HepG2 (cell line): ENCODE measurements around the gene EIF6. TPM values are rescaled to one million over a fixed set of nuclear protein-coding genes. Genes with fewer than 3 reads are reported as not detected.

Experiments
- BRCA1 ChIP-seq: sonication (generic); formaldehyde crosslinking; IDR thresholded peaks from 2 replicates; pipeline ENCODE4 v1.4.0; 2020; ENCODE audit warnings: missing genetic modification reagents
- E2F5 ChIP-seq: sonication (generic); formaldehyde crosslinking; conservative IDR thresholded peaks from 2 replicates; pipeline ENCODE4 v1.4.0; 2020; ENCODE audit warnings: missing genetic modification reagents
- ETV5 ChIP-seq: IDR thresholded peaks from 2 replicates; pipeline ENCODE4 v1.6.1; 2018; ENCODE audit warnings: missing biosample characterization, missing genetic modification reagents, inconsistent platforms, borderline replicate concordance
- GMEB2 ChIP-seq: IDR thresholded peaks from 2 replicates; pipeline ENCODE4 v1.6.1; 2016; ENCODE audit warnings: missing biosample characterization, missing genetic modification reagents, low read depth
- LCORL ChIP-seq, 2 experiments: fragments of 450-650 bp in 1 of 2; sonication (generic) in 1 of 2; formaldehyde crosslinking in 1 of 2; IDR thresholded peaks; 2 replicates each; pipeline versions ENCODE4 v1.5.0 to v1.6.1; 2017 to 2020; ENCODE audit warnings: antibody characterized with exemption in 1 of 2, missing genetic modification reagents in 1 of 2
- MATR3 ChIP-seq: sonication (generic); formaldehyde crosslinking; IDR thresholded peaks from 2 replicates; pipeline ENCODE4 v1.4.0; 2020; ENCODE audit warnings: missing genetic modification reagents
- MTERF4 ChIP-seq: sonication (generic); formaldehyde crosslinking; IDR thresholded peaks from 2 replicates; pipeline ENCODE4 v1.8.0; 2023; ENCODE audit warnings: mild to moderate bottlenecking, missing genetic modification reagents
- MTF2 ChIP-seq: sonication (generic); formaldehyde crosslinking; IDR thresholded peaks from 2 replicates; pipeline ENCODE4 v1.5.0; 2020; ENCODE audit warnings: missing genetic modification reagents, borderline replicate concordance
- NFE2 ChIP-seq: sonication (generic); formaldehyde crosslinking; IDR thresholded peaks from 2 replicates; pipeline ENCODE4 v1.4.0; 2020; ENCODE audit warnings: missing genetic modification reagents
- ONECUT2 ChIP-seq: sonication (generic); formaldehyde crosslinking; IDR thresholded peaks from 2 replicates; pipeline ENCODE4 v1.4.0; 2020; ENCODE audit warnings: missing genetic modification reagents
- RERE ChIP-seq: IDR thresholded peaks from 2 replicates; pipeline ENCODE4 v1.6.1; 2016; ENCODE audit warnings: low read depth, missing genetic modification reagents, missing compliant biosample characterization
- RFX1 ChIP-seq: fragments of 450-650 bp; IDR thresholded peaks from 2 replicates; pipeline ENCODE4 v1.6.1; 2017
- SIX1 ChIP-seq: sonication (generic); formaldehyde crosslinking; IDR thresholded peaks from 2 replicates; pipeline ENCODE4 v1.4.0; 2020; ENCODE audit warnings: missing genetic modification reagents, borderline replicate concordance
- SMC3 ChIP-seq: IDR thresholded peaks from 2 replicates; pipeline ENCODE4 v1.6.1; 2011; ENCODE audit warnings: low read length, improper control_type of control experiment
- TERF1 ChIP-seq: sonication (generic); formaldehyde crosslinking; IDR thresholded peaks from 2 replicates; pipeline ENCODE4 v1.8.0; 2022; ENCODE audit warnings: mild to moderate bottlenecking, missing genetic modification reagents, moderate library complexity
- ZNF331 ChIP-seq: sonication (generic); formaldehyde crosslinking; IDR thresholded peaks from 2 replicates; pipeline ENCODE4 v1.4.0; 2020; ENCODE audit warnings: missing genetic modification reagents
- ZNF446 ChIP-seq: sonication (generic); formaldehyde crosslinking; IDR thresholded peaks from 2 replicates; pipeline ENCODE4 v1.5.0; 2020; ENCODE audit warnings: mild to moderate bottlenecking, missing genetic modification reagents
- ZNF766 ChIP-seq: sonication (generic); formaldehyde crosslinking; IDR thresholded peaks from 2 replicates; pipeline ENCODE4 v1.5.0; 2020; ENCODE audit warnings: missing genetic modification reagents, borderline replicate concordance
- ZNF777 ChIP-seq: sonication (generic); formaldehyde crosslinking; IDR thresholded peaks from 2 replicates; pipeline ENCODE4 v1.4.0; 2020; ENCODE audit warnings: missing genetic modification reagents
- ZSCAN31 ChIP-seq: sonication (generic); formaldehyde crosslinking; IDR thresholded peaks from 2 replicates; pipeline ENCODE4 v1.5.0; 2020; ENCODE audit warnings: low read depth, mild to moderate bottlenecking, missing genetic modification reagents
- polyA plus RNA-seq, 8 experiments: library from polyadenylated mRNA; depleted of rRNA in 3 of 8; stranded (reverse) in 7 of 8; unstranded in 1 of 8; fragments of >200 nt; fragmentation: Illumina TruSeq in 4 of 8; extraction: Trizol in 4 of 8; gene quantifications; 2 replicates each; pipeline versions ENCODE4 v1.2.1 to v1.2.3, GENCODE V29; 2011 to 2016; ENCODE audit warnings: low read depth in 4 of 8, missing spikeins in 1 of 8, mixed read lengths in 1 of 8; ENCODE audit not compliant: insufficient read depth in 1 of 8
- total RNA-seq, 5 experiments: library from RNA; depleted of rRNA; stranded (reverse); fragments of >200 nt; fragmentation: Illumina TruSeq; extraction: Trizol; gene quantifications; 2 replicates each; pipeline ENCODE4 v1.2.3, GENCODE V29; 2016; ENCODE audit warnings: low read depth in 1 of 5

The EIF6 gene
- total and polyA plus RNA-seq, 2 of the 13 experiments (the other 11 are each of a cell fraction or from before 2014, with no cell fraction given): 462 to 466 TPM

- no peak for TF ChIP-seq TERF1 (CRISPR knock-in tag)
- TF ChIP-seq LCORL (IDR thresholded peaks at IDR 0.05): no peak
- TF ChIP-seq LCORL (CRISPR knock-in tag; IDR thresholded peaks at IDR 0.05): peak; percentile 87
- no peak; the same call in none of the 2 replicates for TF ChIP-seq ETV5 (CRISPR knock-in tag)
- no peak for TF ChIP-seq ZSCAN31 (CRISPR knock-in tag)
- no peak for TF ChIP-seq GMEB2 (CRISPR knock-in tag)
- no peak for TF ChIP-seq BRCA1 (CRISPR knock-in tag)
- TF ChIP-seq ZNF777 (CRISPR knock-in tag): no peak
- no peak for TF ChIP-seq E2F5 (CRISPR knock-in tag)
- no peak for TF ChIP-seq MTF2
- TF ChIP-seq ZNF446: no peak
- TF ChIP-seq SMC3: peak; percentile 85
- TF ChIP-seq RFX1: no peak
- no peak for TF ChIP-seq ONECUT2 (CRISPR knock-in tag)
- no peak; the same call in 1 of the 2 replicates for TF ChIP-seq ZNF331
- no peak for TF ChIP-seq SIX1
- TF ChIP-seq MATR3 (CRISPR knock-in tag): no peak
- TF ChIP-seq MTERF4 (CRISPR knock-in tag): no peak
- peak; percentile 60; the same call in 1 of the 2 replicates for TF ChIP-seq ZNF766
- TF ChIP-seq RERE (CRISPR knock-in tag): no peak
- no peak for TF ChIP-seq NFE2 (CRISPR knock-in tag)
These were observed 15.4 kb downstream of the EIF6 start (continued) for GRCh38 chr20:35269055-35269781.
